COLO668 (cell line): ENCODE data around the gene CTNND2.
"Not testable (repeated sequence)": the region's sequence is repeated elsewhere in the genome, so short reads cannot be mapped to it uniquely, and the experiment has no call there.

ENCODE experiments used
- DNase-seq: peaks from one replicate; lab custom pipeline; 2025; ENCODE audit not compliant: unreplicated experiment; lab: John Stamatoyannopoulos, UW

The CTNND2 gene

DNA sequence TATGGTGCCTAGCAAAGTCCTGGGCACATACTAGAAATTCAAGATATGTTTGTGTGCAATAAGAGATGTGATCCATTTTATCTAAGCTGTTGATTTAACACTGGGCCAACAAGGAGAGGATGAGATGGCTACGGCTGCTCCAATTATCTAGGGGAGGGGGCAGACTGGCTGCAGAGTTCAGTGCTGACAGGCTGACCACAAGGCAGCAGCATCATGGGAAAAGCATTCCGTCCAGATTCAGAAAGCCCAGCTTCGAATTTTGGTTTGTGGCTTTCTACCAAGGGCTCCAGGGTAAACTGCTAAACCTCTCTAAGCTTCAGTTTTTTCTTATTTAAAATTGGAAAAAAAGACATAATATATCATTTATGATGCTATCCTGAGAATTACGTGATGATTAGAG, 758.1 kb downstream of the CTNND2 start:
- no peak for DNase-seq

DNA sequence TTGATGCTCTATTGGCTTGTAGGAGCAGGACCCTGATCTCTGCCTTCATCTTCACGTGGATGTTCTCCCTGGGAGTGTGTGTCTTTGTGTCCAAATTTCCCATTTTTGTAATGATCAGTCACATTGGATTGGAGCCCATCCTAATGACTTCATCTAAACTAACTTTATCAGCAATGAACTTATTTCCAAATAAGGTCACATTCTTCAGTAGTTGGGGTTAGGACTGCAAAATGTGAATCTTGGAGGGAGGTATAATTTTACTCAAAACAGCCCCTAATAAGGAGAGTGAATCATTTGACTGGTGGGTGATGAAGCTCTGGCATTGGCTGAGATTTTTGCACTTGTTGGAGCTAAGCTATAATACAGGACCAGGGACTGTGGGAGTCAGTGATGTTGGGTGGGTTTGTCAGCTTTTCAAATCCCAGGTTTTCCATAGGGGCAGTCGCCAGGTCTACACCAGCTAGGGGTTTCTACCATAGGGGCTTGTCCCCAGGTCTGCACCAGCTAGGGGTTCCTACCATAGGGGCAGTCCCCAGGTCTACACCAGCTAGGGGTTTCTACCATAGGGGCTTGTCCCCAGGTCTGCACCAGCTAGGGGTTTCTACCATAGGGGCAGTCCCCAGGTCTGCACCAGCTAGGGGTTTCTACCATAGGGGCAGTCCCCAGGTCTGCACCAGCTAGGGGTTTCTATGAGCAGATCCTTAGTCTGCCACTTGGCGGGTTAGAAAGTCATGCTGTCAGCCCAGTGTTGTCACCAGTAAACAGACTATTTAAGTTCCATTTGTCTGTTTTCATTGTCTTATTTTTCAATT, 760.6 kb downstream of the CTNND2 start:
- no peak for DNase-seq

DNA sequence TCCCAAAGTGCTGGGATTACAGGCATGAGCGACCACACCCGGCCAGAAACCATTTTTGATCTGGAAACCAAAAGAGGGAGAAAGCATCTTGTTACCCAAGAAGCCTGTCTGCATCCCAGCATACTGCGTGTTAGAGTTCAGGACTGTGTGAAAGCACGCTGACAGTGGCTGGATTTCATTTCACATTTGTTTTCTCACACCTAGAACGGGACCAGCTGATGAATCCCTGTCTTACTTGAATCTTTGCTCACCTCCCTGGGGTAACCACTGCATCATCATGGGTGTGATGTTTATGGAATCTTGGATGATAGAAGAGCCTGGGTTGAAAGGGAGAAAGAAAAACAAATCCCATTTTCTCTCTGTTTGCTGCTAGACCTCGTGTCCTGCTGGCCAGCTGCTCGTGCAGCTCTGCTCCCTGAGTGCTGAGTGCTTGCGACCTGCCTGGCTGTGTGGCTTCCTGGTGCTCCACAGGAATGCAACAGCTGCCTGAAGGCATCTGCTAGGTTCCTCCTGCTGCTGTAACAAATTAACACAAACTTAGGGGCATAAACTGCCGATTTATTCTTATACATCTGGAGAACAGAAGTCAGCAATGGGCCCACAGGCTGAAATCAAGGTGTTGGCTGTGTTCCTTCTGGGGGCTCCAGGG, 764.9 kb downstream of the CTNND2 start:
- DNase-seq = no peak

DNA sequence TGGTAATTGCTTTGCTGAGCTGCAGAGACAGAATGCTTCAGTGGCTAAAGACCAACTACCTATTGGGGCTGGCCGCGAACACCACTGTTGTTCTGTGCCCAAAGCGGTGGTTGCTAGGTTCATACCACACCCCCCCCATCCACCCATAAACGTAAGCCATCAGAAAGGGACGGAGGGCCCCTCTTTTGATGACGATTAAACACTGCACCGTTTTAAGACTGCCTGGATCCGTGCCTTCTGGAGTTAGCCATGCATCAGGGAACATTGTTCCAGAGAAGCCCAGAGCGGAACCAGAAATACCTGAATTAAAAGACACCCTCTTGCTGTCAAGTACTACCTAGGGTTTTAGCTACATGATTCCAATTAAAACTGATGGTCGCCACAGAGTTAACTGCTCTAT, 774.1 kb downstream of the CTNND2 start:
- DNase-seq = no peak

DNA sequence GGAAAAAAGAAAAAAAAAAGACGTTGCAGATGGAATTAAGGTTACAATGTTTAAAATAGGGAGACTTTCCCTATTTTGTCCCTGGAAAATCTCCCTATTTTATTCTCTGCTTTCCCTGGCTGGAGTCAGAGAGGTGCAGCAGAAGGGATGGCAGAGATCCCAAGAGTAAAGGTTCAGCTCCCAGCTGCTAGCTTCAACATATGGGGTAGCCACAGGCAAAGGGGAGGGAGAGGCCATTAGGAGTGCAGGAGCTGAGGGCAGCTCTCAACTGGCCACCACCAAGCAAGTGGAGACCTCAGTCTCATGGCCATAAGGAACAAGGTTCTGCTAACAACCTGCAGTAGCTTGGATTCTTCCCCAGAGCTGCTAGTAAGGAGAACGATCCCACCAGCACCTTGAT, 776.2 kb downstream of the CTNND2 start:
- no peak for DNase-seq

DNA sequence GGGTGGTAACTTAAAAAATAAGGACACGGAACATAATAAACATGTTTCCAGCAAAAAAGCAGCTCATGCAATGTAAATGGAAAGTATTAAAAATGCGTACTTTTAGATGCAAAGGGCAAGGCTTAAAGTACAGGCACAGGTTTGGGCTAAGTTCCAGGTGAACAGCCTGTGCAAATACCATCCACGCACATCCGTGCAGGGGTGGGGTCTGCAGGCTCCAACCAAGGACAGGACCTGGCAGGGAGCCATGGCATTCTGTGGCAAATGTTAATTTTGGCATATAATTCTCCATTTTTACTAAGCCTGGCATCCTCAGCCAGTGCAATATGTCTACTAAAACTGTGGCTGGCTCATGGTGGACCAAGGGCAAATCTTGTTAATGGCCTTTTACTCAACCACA, 777.4 kb downstream of the CTNND2 start:
- no peak for DNase-seq

DNA sequence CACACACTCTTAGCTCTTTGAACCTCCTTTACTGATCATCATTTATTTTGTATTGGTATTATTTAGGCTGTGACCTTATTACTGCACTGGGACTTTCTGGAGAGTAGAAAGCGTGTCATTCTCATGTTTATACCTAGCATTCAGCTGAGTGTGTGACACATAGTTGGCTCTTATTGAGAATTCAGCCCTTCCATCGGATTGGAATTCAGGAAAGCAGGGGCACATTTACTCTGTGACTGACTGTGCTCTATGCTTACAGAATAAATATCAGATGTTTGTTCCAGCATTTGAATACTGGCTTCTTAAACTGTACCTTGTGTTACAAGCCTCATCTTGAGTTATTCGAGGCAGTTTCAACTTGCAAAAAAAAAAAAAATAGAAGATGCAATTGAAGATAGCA, 782.4 kb downstream of the CTNND2 start:
- no peak for DNase-seq

DNA sequence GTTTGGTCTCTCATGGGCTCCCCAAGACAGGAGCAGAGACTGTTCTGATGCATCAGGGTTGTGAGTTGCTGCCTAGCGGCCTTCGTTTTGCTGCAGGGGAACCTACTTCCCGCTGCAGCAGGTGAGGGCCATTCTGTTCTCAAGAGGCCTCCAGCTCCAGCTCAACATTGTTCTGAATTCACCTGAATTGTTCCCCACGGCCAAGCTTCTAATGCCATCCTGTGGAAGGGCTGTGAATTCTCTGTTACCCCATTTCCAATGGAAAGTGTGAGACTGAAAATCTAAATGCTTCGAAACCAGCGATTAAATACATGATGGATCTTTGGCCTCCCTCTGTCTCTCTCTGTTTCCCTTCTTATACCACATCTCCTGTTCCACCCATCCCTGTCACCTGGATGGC, 794.1 kb downstream of the CTNND2 start:
- no peak for DNase-seq

DNA sequence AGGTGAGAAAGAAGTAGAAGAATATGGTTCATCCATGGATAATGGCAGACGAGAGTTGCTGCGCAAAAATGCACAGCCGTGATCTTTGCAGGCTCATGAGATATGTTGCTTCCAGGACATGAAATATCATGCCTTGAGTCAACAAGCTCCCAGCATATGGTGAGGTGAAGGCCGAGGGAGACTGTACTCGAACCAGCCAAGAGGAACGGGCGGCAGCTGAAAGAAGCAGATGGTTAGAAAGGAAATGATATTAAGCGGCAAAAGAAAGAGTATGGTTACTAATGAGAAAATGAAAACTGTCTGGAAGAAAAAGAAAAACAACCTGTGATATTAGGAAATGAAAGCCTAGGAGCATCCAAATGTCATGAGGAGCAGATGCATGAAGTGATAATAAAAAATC, 798.5 kb downstream of the CTNND2 start:
- no peak for DNase-seq

DNA sequence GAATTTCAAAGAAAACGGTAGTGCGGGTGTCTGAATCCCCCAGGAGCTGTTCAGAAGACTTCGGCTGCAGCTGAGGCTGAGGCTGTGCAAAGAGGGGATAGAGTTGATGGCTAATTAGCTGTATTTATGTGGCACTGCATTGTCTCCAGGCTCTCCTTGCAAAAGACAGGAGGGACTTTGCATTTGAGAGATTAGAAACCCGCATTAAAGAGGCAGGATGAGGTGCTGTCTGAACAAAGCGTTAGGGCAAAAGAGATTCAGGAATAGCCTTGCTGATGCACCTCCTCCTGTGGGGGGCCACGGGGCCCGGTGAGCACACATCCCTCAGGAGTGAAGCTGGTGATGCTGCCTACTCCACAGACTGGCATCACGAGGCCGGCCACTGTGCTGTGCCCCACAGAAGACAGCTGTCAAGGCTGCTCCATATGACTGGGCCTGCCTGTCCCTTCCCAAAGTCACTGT, 799.6 kb downstream of the CTNND2 start:
- DNase-seq = no peak

DNA sequence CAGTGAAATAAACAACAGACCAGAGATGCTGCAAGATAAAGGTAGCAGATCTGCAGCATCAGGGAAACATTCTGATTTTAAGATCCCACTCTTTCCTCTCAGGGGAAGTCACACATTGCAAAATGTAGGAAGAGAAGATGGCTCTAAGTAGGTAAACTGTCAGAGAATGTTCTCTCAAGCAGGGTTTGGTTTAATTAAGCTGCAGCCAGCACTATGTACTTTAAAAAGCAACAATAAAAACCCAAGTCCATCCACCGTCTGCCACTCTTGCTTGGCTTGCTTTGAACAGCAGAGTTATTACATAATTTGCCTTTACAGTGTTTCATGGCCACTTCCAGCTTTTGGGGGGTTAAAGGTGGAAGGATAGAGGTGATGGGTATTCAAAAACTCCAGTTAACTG, 800.0 kb downstream of the CTNND2 start:
- no peak for DNase-seq

DNA sequence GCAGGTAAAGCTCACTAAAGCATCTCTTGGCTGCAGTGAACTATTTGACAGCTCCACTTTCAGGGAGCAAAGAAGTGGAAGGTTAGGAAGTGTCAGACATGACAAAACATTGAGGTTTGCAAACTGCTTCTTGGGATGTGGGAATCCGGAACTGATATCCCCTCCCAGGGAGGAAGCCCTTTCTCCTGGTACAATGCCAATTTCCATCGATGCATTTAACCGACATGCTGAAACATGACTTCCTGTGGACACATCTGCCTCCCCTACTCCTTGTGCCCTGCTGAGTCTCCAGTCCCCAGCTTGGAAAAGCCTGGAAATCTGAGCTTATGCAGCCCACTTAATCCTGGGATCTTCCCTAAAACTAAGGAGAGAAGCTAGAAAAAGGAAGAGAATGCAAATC, 820.1 kb downstream of the CTNND2 start:
- no peak for DNase-seq

DNA sequence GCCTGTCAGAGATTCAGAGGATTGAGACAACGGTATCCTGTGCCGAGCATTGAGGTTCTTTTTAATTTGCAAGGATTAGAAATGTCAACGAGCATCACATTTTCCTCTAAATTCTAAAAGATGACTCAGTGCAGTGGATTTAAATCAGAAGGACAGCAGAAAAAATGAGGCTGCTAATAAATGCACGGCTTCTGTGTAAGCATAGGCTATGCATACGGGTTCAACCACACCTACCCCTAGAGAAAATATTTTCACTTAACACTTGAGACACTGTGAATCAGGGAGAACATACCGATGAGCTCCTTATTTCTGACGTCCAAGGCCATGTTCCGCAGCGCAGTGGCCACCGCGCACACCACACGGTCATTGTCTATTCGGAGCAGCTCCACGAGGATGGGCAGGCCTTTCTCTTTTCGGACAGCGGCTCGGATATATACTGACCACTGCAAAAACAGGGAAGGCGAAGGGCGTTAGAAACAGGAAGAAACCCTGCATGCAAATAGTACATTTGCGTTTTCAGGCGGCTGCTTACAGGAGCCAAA, 821.8 kb downstream of the CTNND2 start:
- DNase-seq = no peak

DNA sequence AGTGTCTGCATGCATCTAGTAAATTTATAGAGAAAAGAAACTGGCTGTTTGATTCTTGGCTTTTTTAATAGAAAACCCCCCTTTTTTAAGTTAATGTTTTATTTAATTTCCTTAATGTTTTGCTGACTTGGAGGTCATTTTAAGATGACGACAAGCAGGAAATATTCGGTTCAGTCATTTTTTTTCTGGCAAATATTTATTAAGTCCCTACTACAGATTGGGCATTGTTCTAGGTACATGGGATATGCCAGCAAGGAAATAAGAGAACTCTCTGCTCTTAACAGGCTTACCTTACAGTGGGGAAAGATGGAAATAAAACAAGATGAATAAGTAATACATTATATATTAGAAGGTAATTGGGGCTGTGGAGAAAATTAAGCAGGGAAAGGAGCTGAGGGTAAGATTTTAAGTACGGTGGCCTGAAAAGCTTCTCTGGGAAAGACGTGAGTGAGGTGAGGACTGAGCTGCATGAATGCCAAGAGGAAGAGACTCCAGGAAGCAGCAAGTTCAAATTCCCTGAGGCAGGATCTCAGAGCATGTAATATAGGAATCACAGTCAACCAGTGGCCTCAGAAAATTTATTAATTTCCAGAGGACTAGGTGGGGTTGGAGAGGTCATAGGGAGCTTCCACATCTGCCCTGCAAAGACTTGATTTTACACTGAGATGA, 827.2 kb downstream of the CTNND2 start:
- DNase-seq = no peak

DNA sequence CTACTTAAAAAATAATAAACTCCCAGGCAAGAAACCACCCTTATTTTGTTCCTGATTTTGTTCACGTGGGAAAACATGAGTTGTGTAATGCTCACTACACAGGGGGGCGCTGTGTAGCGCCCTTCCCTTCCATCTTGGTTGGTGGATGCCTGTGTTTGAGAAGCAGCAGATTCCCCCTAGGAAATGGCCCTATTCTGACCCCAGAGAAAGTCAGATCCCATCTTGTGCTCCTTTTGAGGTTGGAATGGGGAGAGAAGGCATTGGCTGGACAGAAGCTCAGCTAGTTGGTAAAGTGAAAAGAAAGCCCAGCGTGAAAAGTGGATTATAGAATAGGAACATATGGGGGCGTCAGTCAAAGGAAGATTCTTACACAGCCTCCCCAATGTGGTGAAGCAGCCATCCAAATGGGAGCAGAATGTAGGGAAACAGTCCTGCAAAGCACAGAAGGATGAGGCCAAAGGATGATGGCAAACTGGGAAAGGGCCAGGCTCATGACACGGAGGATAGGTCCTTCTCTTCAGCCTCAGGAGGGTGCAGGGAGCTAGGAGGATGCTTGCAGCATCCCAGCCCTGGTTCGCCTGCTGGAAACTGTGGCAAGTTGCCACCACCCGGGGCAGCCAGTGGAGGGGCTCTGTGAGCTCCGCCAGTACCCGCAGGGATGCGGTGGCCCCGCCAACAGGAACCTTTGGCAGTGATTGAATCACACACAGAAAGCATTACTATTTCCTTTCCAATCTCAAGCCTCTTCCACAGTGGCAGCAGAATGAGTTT, 829.0 kb downstream of the CTNND2 start:
- no peak for DNase-seq

DNA sequence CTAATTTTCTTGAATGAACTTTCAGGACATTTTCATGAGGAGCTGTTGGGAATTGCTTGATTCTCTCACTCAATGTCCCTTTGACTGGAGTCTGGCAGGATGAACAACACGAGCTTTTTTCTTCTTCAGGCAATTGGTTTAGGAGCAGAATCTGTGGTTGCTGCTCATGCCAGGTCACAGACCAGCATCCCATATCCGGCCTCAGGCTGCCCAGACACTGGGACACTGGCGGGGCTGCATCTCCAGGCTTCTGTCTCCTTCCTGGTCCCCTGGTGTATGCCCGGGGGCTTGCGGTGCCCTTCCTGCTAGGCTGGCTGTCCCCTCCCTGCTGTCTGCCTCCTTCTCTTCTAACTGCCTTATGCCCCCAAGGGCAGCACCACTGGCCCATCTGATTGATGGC, 831.7 kb downstream of the CTNND2 start:
- no peak for DNase-seq

DNA sequence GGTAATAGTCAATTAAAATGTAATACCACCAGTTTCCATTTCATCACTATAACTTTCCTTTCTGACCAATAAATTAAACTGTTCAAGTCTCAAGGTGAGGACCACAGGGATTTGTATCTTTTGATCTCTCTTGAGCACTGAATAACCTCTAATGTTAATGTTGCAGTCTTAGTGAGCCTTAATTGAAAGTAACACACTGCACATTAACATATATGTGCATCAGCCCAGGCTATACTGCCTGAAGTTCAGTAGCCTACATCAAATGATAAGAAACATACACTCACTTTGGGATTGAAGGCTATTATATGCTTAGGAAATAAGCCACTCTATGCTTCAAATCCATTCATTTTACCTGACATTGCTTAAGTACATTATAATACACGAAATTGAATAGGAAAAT, 832.2 kb downstream of the CTNND2 start:
- DNase-seq = no peak

DNA sequence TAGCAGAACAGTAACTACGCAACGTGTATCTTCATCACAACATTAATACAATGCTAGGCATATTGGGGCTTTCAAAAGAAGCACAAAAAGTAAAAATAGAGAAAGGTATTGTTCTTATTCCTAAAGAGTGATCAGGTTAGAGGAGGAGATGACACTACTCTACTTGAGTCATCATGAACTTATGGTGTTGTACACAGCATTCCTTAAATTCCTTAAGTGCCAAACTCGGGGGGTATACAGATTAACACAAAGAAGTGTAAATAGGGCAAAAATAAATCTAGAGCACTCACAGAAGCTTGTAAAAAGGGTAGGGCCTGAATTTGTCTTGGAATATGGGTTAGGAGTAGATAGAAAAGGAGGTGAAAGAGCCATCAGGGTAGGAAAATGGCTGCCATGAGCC, 835.2 kb downstream of the CTNND2 start:
- DNase-seq = no peak

DNA sequence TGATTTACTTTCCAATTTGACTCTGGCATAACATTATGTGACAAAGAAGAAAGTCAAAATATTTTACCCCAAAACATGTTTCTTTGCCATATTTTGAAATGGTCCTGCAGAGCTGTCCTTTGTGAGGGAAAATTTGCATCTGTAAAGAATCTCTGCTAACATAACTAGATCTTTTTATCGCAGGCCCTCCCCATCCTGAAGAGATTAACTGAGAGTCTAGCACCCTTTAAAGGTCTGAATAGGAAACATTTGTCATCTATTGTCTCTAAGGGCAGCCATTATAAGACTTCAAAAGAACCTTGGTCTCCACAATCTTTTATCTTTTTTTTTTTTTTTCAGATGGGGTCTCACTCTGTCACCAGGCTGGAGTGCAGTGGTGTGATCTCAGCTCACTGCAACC, 838.5 kb downstream of the CTNND2 start:
- DNase-seq = not testable (repeated sequence)

DNA sequence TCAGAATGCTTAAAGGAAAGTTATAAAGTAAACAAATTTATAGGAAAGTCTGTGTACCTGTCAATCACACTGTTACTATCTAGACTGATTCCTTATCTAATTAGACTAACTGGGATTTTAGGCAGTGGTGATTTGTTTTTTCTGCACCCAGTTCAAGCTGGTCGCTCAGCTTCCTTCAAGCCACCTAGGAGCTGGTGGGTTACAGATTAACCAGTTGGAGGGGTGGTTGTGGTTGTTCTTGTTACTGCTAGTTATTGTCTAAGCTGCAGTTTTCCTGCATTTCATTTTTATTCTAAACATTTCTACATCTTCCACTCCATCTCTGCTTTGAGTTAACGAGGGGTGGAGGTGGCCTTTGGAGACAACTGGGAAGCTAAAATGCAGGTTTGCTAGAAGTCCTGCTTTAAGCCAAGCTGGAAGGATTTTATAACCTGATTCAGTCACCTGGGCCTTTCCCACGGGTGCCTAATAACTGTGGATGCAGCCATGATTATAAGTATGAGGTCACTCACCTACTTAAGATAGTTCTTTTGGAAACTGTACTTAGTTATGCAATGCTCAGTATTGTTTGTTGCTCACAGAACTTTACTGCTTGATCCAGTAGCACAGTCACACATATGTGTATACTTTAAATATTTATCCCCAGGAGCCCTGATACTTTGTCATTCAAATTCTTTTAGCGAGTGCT, 839.3 kb downstream of the CTNND2 start:
- no peak for DNase-seq

DNA sequence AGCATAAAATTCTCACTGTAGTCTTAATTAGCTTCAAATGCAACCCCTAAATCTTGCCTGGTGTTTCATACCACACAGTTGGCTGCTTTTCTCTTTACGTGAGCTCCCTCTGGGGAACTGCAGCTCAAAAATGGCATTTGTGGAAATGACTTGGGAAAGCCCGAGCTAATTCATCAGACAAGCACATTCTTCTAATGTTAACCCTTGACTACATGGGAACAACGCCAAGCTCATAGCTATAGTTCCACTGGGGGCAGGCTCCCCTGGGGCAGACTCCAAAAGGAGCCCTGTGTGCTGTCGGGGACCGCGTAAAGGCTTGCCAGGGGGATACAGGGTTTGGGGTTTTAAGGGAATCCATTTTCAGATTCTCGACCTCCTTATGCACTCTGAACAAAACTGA, 841.8 kb downstream of the CTNND2 start:
- DNase-seq = no peak
